ENCODE data around the gene SAMD9L.

- TF ChIP-seq, protein P1, sequence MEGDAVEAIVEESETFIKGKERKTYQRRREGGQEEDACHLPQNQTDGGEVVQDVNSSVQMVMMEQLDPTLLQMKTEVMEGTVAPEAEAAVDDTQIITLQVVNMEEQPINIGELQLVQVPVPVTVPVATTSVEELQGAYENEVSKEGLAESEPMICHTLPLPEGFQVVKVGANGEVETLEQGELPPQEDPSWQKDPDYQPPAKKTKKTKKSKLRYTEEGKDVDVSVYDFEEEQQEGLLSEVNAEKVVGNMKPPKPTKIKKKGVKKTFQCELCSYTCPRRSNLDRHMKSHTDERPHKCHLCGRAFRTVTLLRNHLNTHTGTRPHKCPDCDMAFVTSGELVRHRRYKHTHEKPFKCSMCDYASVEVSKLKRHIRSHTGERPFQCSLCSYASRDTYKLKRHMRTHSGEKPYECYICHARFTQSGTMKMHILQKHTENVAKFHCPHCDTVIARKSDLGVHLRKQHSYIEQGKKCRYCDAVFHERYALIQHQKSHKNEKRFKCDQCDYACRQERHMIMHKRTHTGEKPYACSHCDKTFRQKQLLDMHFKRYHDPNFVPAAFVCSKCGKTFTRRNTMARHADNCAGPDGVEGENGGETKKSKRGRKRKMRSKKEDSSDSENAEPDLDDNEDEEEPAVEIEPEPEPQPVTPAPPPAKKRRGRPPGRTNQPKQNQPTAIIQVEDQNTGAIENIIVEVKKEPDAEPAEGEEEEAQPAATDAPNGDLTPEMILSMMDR (IDR thresholded peaks at IDR 0.05), result no peak
- TF ChIP-seq POLR2A (IDR thresholded peaks at IDR 0.05), result no peak
Measured at GRCh38 chr7:93140582-93141191, 7.5 kb downstream of the SAMD9L start.

Measured in esophagus squamous epithelium (tissue), 4 donors.